Osteoblast (primary cell): ENCODE results near the gene CXCL11. TPM values are rescaled to one million over a fixed set of nuclear protein-coding genes. Genes with fewer than 3 reads are reported as not detected.

Source experiments
- DNase-seq: peaks from one replicate; pipeline ENCODE4 v3.0.0; 2011; ENCODE audit warnings: low spot score, mixed read lengths; ENCODE audit not compliant: insufficient read length; ENCODE audit errors: missing footprints
- H2AFZ ChIP-seq: 2 replicates; pipeline ENCODE4 v1.6.0; 2011; ENCODE audit warnings: mild to moderate bottlenecking, low read length
- H3K27ac ChIP-seq: 2 replicates; pipeline ENCODE4 v1.5.1; 2011; ENCODE audit warnings: mild to moderate bottlenecking, low read depth, low read length, moderate library complexity
- H3K27me3 ChIP-seq: 2 replicates; pipeline ENCODE4 v1.6.0; 2012; ENCODE audit warnings: mild to moderate bottlenecking, control low read depth, inconsistent platforms, low read length, moderate library complexity; ENCODE audit not compliant: insufficient read depth
- H3K36me3 ChIP-seq: 2 replicates; pipeline ENCODE4 v1.5.1; 2011; ENCODE audit warnings: mild to moderate bottlenecking, low read length, control low read depth, moderate library complexity; ENCODE audit not compliant: insufficient read depth
- H3K4me1 ChIP-seq: 2 replicates; pipeline ENCODE4 v1.5.1; 2011; ENCODE audit warnings: mild to moderate bottlenecking, low read length, control low read depth, moderate library complexity; ENCODE audit not compliant: insufficient read depth
- H3K4me2 ChIP-seq: 2 replicates; pipeline ENCODE4 v1.6.0; 2011; ENCODE audit warnings: mild to moderate bottlenecking, low read length; ENCODE audit not compliant: insufficient read depth
- H3K4me3 ChIP-seq: fragments of 200-600 bp; sonication (generic); 3 replicates; pipeline ENCODE4 v1.5.1; 2012; ENCODE audit warnings: mild to moderate bottlenecking, low read length, inconsistent platforms; ENCODE audit not compliant: insufficient read depth
- H3K79me2 ChIP-seq: 2 replicates; pipeline ENCODE4 v1.6.0; 2012; ENCODE audit warnings: mild to moderate bottlenecking, low read length, control low read depth, inconsistent platforms; ENCODE audit not compliant: insufficient read depth
- H3K9me3 ChIP-seq: 2 replicates; pipeline ENCODE4 v1.5.1; 2011; ENCODE audit warnings: low read depth, low read length, control low read depth
- H4K20me1 ChIP-seq: 2 replicates; pipeline ENCODE4 v1.6.0; 2012; ENCODE audit warnings: mild to moderate bottlenecking, low read length, control low read depth; ENCODE audit not compliant: insufficient read depth
- total RNA-seq: library from RNA; depleted of rRNA; stranded (reverse); fragments of >200 nt; gene quantifications from 2 replicates; pipeline ENCODE4 v1.2.3, GENCODE V29; 2012
- TF ChIP-seq, protein P1 (sequence below): IDR thresholded peaks from 2 replicates; pipeline ENCODE4 v1.5.1; 2011; ENCODE audit warnings: mild to moderate bottlenecking, low read depth, low read length, moderate library complexity; ENCODE audit errors: extremely low read depth

CXCL11 gene
- total RNA-seq, 1 donor: not detected

- Histone ChIP-seq H3K27me3 (peaks cover 29% of the 10 kb centered on the region), H3K27ac (no peak overlapping the region), H3K4me1 (no peaks in the 10 kb centered on the region), H3K4me2 (no peak overlapping the region), H3K79me2 (no peaks in the 10 kb centered on the region), H3K9me3 (no peaks in the 10 kb centered on the region), H3K4me3 (no peak overlapping the region), H4K20me1 (no peaks in the 10 kb centered on the region), H3K36me3 (no peaks in the 10 kb centered on the region), H2AFZ (no peak overlapping the region)
- DNase-seq: no peak
- TF ChIP-seq, protein P1, sequence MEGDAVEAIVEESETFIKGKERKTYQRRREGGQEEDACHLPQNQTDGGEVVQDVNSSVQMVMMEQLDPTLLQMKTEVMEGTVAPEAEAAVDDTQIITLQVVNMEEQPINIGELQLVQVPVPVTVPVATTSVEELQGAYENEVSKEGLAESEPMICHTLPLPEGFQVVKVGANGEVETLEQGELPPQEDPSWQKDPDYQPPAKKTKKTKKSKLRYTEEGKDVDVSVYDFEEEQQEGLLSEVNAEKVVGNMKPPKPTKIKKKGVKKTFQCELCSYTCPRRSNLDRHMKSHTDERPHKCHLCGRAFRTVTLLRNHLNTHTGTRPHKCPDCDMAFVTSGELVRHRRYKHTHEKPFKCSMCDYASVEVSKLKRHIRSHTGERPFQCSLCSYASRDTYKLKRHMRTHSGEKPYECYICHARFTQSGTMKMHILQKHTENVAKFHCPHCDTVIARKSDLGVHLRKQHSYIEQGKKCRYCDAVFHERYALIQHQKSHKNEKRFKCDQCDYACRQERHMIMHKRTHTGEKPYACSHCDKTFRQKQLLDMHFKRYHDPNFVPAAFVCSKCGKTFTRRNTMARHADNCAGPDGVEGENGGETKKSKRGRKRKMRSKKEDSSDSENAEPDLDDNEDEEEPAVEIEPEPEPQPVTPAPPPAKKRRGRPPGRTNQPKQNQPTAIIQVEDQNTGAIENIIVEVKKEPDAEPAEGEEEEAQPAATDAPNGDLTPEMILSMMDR: no peak
Observed at GRCh38 chr4:76024065-76024464, 11.8 kb downstream of the CXCL11 start.

DNA sequence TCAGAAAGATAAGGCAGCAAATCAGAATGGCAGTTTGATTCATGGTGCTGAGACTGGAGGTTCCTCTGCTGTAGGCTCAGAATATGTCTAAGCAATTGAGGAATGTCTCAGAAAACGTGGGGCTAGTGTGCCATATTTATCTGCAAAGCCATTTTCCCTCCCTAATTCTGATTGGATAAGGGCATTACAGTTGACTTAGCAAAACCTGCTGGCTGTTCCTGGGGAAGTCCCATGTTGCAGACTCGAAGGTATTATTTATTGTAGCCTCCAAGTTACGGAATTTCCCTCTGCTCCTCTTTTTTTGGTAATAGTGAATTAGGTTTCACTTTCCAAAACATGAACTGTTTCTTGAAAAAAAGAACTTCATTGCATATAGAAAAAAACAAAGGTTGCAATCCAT, 12.5 kb downstream of the CXCL11 start, which contains the start of gene CXCL10:
Gene CXCL10, minus strand, starts transcription at position 109 of the 400 bp plus-strand sequence. Its CDS starts 66 bp downstream, at position 43.
- Histone ChIP-seq H3K4me3 (no peak within 1 kb of the TSS), H3K4me1 (no peaks in the 10 kb centered on the region), H3K27me3 (peaks cover 24% of the 10 kb centered on the region), H4K20me1 (no peaks in the 10 kb centered on the region), H2AFZ (no peak within 1 kb of the TSS), H3K36me3 (no peaks in the 10 kb centered on the region), H3K9me3 (no peaks in the 10 kb centered on the region), H3K27ac (no peak within 1 kb of the TSS), H3K79me2 (no peaks in the 10 kb centered on the region), H3K4me2 (no peak within 1 kb of the TSS)
- no peak for DNase-seq
- TF ChIP-seq, protein P1: no peak

DNA sequence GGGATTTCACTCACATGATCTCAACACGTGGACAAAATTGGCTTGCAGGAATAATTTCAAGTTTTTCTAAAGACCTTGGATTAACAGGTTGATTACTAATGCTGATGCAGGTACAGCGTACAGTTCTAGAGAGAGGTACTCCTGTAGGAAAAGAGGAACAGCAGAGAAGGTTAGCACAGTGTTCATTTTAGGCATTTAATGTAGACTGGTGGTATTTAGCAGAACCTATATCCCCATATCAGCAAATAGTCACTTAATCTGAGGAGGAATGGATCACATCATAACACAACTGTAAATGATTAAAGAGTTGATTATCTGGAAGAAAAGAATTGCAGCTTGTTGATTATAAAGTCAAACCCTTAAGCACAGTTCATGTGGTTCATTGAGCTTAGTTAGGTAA, 13.2 kb downstream of the CXCL11 start:
- Histone ChIP-seq H3K4me2 (no peak overlapping the region), H3K79me2 (no peaks in the 10 kb centered on the region), H3K36me3 (no peaks in the 10 kb centered on the region), H3K4me3 (no peak overlapping the region), H3K9me3 (no peaks in the 10 kb centered on the region), H4K20me1 (no peaks in the 10 kb centered on the region), H3K27ac (no peak overlapping the region), H2AFZ (no peak overlapping the region), H3K27me3 (peaks cover 18% of the 10 kb centered on the region), H3K4me1 (no peaks in the 10 kb centered on the region)
- DNase-seq: no peak
- TF ChIP-seq, protein P1: no peak

DNA sequence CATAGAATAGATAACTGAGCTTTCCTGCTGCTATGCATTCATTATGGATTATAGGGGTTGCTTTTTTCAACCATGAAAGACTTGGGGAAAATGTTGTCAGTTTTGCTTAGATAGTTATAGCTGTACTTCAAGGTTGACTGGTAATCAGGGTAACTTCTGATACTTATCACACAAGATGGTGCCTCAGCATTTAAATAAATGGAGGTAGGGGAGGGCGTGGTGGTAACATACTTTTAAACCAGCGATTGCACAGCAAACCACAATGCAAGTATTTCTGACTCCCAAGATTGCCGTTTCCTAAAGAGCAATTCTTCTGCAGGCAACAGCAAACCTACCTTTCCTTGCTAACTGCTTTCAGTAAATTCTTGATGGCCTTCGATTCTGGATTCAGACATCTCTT, 13.8 kb downstream of the CXCL11 start:
- H3K9me3 ChIP-seq: no peaks in the 10 kb centered on the region
- no peaks in the 10 kb centered on the region for H4K20me1 ChIP-seq
- H3K27me3 ChIP-seq: peaks cover 15% of the 10 kb centered on the region
- no peaks in the 10 kb centered on the region for H3K79me2 ChIP-seq
- TF ChIP-seq, protein P1: no peak
- H3K4me1 ChIP-seq: no peaks in the 10 kb centered on the region
- DNase-seq: no peak
- no peak overlapping the region for H3K4me3 ChIP-seq
- H3K36me3 ChIP-seq: no peaks in the 10 kb centered on the region
- H3K27ac ChIP-seq: no peak overlapping the region
- no peak overlapping the region for H3K4me2 ChIP-seq
- H2AFZ ChIP-seq: no peak overlapping the region
